ENCODE data around the gene GAS5. TPM values are rescaled to one million over a fixed set of nuclear protein-coding genes. Genes with fewer than 3 reads are reported as not detected.

Gene GAS5
- total and polyA plus RNA-seq, 2 donors, result 317 to 610 TPM

DNA sequence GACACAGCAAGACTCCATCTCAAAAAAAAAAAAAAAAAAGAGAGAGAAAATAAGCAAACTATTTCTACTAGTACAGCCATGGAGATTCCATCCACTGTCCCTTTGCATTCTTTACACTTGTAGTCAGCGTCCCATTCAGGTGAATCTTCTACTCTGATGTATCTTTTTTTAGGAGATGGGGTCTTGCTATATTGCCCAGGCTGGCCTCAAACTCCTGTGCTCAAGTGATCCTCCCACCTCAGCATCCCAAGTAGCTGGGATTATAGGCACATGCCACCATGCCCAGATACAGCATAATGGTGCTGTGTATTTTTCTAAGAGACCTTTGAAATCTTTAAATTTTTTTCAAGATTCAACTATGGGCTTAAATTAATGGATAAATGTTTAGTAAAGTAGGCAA, 35.0 kb downstream of the GAS5 start:
- no peak overlapping the region for H3K27ac ChIP-seq (ENCODE audit: low read depth)
- DNase-seq (ENCODE audit: extremely low spot score), result no peak
- peaks cover 8% of the 10 kb centered on the region for H3K36me3 ChIP-seq (ENCODE audit: insufficient read depth)
- no peaks in the 10 kb centered on the region for H3K4me1 ChIP-seq (ENCODE audit: insufficient read depth)
- 94% methylated on average over 1 of the region's 1 CpG for WGBS
- H3K4me3 ChIP-seq (ENCODE audit: low read depth, low read length), result no peak overlapping the region

GRCh38 chr1:173827611-173828010, 40.2 kb downstream of the GAS5 start:
- WGBS, result 97% methylated on average over 2 of the region's 2 CpGs
- DNase-seq (ENCODE audit: extremely low spot score), result no peak
- no peak overlapping the region for H3K4me3 ChIP-seq (ENCODE audit: low read depth, low read length)
- H3K27ac ChIP-seq (ENCODE audit: low read depth), result no peak overlapping the region
- H3K36me3 ChIP-seq (ENCODE audit: insufficient read depth), result no peaks in the 10 kb centered on the region
- H3K4me1 ChIP-seq (ENCODE audit: insufficient read depth), result no peaks in the 10 kb centered on the region

GRCh38 chr1:173824315-173825081, 43.3 kb downstream of the GAS5 start, which contains the start of the genes CENPL and DARS2:
CENPL (minus strand) TSS chr1:173824883; CDS start chr1:173811299, 13,584 bp downstream.
DARS2 (plus strand) TSS chr1:173824673; CDS start chr1:173825230, 557 bp downstream.
- DNase-seq (ENCODE audit: extremely low spot score), result peak; percentile 97
- Histone ChIP-seq H3K4me1 (ENCODE audit: insufficient read depth) (no peaks in the 10 kb centered on the region), H3K4me3 (ENCODE audit: low read depth, low read length) (peak within 1 kb of the TSS; percentile 65), H3K27ac (ENCODE audit: low read depth) (peak within 1 kb of the TSS; percentile 66), H3K36me3 (ENCODE audit: insufficient read depth) (no peaks in the 10 kb centered on the region)
- WGBS, result under 1% methylated on average over 55 of the region's 55 CpGs

DNA sequence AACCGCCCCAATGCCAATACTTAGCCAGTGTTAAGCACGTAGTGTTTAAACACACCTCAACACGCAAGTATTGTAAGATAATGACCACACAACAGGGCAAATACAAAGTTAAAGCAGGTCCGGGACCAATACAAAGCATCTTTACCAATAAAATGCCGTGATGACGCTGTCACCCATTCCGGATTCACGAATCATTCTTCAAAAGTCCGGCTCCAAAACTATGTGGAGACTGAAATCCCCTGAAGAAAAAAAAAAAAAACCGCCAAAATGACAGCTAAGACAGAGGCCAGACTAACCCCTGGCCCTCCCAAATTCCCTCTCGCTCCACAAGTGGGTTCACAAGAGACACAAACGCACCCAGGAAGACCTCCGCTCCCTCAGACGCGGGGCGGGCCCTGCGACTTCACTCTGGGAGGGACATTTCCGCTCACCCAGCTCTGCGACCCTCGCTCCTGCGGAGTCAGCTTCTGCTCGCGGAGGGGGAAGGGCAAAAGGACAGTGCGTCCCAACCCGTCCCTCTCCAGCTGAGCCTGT, 43.9 kb downstream of the GAS5 start:
- H3K4me3 ChIP-seq (ENCODE audit: low read depth, low read length), result peak overlapping the region; percentile 65
- under 1% methylated on average over 25 of the region's 25 CpGs for WGBS
- no peak for DNase-seq (ENCODE audit: extremely low spot score)
- no peaks in the 10 kb centered on the region for H3K4me1 ChIP-seq (ENCODE audit: insufficient read depth)
- H3K27ac ChIP-seq (ENCODE audit: low read depth), result no peak overlapping the region
- no peaks in the 10 kb centered on the region for H3K36me3 ChIP-seq (ENCODE audit: insufficient read depth)

DNA sequence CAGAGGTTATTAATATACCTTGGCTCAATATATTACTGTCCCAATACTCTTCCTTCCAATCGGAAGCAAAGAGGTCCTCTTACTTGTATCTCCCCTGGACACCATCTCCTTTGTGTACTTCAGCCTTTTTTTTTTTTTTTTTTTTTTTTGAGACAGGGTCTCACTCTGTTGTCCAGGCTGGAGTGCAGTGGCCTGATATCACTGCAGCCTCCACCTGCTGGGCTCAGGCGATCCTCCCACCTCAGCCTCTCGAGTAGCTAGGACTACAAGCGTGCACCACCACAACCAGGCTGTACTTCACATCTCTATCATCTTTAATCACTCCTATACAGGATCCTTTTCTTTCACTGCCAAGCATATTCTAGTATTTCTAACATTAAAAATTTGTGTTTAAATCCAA, 46.1 kb downstream of the GAS5 start:
- no peak for DNase-seq (ENCODE audit: extremely low spot score)
- no peak overlapping the region for H3K27ac ChIP-seq (ENCODE audit: low read depth)
- H3K4me3 ChIP-seq (ENCODE audit: low read depth, low read length), result no peak overlapping the region
- WGBS, result 97% methylated on average over 4 of the region's 4 CpGs
- H3K4me1 ChIP-seq (ENCODE audit: insufficient read depth), result no peaks in the 10 kb centered on the region
- H3K36me3 ChIP-seq (ENCODE audit: insufficient read depth), result no peaks in the 10 kb centered on the region

- WGBS, result 75% methylated on average over 1 of the region's 1 CpG
- Histone ChIP-seq H3K27ac (ENCODE audit: low read depth) (no peak overlapping the region), H3K4me1 (ENCODE audit: insufficient read depth) (no peaks in the 10 kb centered on the region), H3K36me3 (ENCODE audit: insufficient read depth) (no peaks in the 10 kb centered on the region), H3K4me3 (ENCODE audit: low read depth, low read length) (no peak overlapping the region)
- no peak for DNase-seq (ENCODE audit: extremely low spot score)
These were observed 49.3 kb downstream of the GAS5 start for GRCh38 chr1:173818459-173818858.

Other genes with a start within 250 kb of the GAS5 start
- not detected for gene TEX50, start 232.7 kb downstream of the GAS5 start, total RNA-seq
- gene TEX50, start 232.7 kb downstream of the GAS5 start, polyA plus RNA-seq, result not detected
- 0.63 TPM for gene ANKRD45, start 198.1 kb downstream of the GAS5 start, total RNA-seq
- gene ANKRD45, start 198.1 kb downstream of the GAS5 start, polyA plus RNA-seq, result 0.32 TPM
- gene KLHL20, start 153.0 kb downstream of the GAS5 start, total RNA-seq, result 45.1 TPM
- 22.5 TPM for gene KLHL20, start 153.0 kb downstream of the GAS5 start, polyA plus RNA-seq
- gene DARS2, start 43.3 kb downstream of the GAS5 start, total RNA-seq, result 17.0 TPM
- 6.5 TPM for gene DARS2, start 43.3 kb downstream of the GAS5 start, polyA plus RNA-seq
- gene CENPL, start 43.1 kb downstream of the GAS5 start, total RNA-seq, result 26.3 TPM
- gene CENPL, start 43.1 kb downstream of the GAS5 start, polyA plus RNA-seq, result 3.7 TPM
- gene ZBTB37, start 391 bp upstream of the GAS5 start, total RNA-seq, result 32.8 TPM
- 1.3 TPM for gene ZBTB37, start 391 bp upstream of the GAS5 start, polyA plus RNA-seq
- gene SERPINC1, start 49.3 kb upstream of the GAS5 start, total RNA-seq, result not detected
- 1.4 TPM for gene SERPINC1, start 49.3 kb upstream of the GAS5 start, polyA plus RNA-seq
- gene RC3H1, start 154.4 kb upstream of the GAS5 start, total RNA-seq, result 43.3 TPM
- 3.7 TPM for gene RC3H1, start 154.4 kb upstream of the GAS5 start, polyA plus RNA-seq

Data from urinary bladder (tissue), 4 donors.